ENCODE data around the gene GDF15. TPM values are rescaled to one million over a fixed set of nuclear protein-coding genes. Genes with fewer than 3 reads are reported as not detected.

Gene GDF15
- total RNA-seq, 3 donors from 2014 or later, result 2.7 to 60.3 (median 9.2) TPM

DNA sequence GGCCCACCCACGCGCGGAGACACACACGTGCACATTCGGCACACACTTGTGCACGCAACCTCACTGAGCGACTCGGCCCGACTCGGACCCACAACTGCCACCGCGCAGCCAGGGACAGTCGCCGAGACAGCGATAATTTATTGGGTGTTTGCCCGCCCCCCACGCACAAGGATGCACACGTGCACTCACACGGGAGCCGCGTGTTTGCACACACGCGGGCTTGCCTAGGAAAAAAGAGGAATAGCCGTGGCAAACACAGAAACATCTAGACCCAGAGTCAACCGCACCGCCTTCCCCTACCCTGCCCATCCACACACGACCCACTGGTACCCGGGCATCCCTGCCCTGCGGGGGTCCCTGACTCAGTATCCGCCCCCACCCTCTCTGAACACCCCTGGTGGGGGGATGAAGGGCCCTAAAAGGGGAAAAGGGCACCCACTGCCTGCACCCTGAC lies 32.1 kb downstream of the GDF15 start:
- intact Hi-C loops (cut with DNase I; ENCODE audit: low total_unique reads), result loop anchor here (10.0 kb wide), 1 partner anchor 153 kb away; no protein-coding TSS in a partner anchor
- H3K27me3 ChIP-seq, result no peaks in the 10 kb centered on the region
- peak overlapping the region; percentile 91 to 92 for H3K27ac ChIP-seq
- TF ChIP-seq POLR2A (IDR thresholded peaks at IDR 0.05), result no peak
- TF ChIP-seq, protein P1, sequence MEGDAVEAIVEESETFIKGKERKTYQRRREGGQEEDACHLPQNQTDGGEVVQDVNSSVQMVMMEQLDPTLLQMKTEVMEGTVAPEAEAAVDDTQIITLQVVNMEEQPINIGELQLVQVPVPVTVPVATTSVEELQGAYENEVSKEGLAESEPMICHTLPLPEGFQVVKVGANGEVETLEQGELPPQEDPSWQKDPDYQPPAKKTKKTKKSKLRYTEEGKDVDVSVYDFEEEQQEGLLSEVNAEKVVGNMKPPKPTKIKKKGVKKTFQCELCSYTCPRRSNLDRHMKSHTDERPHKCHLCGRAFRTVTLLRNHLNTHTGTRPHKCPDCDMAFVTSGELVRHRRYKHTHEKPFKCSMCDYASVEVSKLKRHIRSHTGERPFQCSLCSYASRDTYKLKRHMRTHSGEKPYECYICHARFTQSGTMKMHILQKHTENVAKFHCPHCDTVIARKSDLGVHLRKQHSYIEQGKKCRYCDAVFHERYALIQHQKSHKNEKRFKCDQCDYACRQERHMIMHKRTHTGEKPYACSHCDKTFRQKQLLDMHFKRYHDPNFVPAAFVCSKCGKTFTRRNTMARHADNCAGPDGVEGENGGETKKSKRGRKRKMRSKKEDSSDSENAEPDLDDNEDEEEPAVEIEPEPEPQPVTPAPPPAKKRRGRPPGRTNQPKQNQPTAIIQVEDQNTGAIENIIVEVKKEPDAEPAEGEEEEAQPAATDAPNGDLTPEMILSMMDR (IDR thresholded peaks at IDR 0.05), result no peak
- no peak for TF ChIP-seq POLR2AphosphoS5 (IDR thresholded peaks at IDR 0.05)
- H3K36me3 ChIP-seq, result no peaks in the 10 kb centered on the region
- DNase-seq (ENCODE audit: low spot score in 2 of 2), result no peak
- peak overlapping the region; percentile 34 to 96 (median 73) for H3K4me3 ChIP-seq
- H3K9me3 ChIP-seq, result no peaks in the 10 kb centered on the region
- peaks cover 22 to 34% of the 10 kb centered on the region in 2 donors for H3K4me1 ChIP-seq

DNA sequence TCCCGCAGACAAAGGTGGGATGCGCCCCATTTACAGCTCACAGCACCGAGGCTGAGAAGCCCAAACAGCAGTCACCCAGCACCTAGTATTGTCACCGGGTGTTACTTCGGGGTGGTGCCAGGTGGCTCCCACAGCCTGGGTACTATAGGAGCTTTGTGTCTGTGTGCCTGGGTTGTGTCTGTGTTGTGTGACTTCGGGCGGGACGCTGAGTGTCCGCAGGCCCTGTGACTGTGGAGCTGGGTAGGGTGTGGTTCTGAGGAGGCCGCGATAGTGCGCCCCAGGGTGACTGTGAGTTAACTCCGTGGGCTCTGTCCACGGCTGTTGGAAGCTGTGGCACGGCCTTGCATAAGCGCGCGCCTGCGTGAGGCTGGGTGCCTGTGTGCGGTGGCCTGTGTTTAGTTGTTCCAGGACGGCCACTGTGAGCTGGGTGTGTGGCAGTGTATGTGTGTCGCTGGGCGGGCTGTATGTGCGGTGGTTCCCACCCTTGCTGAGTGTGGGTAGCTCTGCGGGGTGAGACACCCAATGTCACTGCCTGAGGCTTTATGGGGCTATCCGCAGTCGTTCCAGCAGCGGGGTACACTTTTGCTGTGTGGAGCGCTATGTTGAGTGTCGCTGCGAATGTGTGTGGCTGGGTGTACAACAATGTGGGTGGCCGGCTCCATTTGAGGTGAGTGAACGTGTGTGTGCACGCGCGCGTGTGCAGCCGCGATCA lies 32.7 kb downstream of the GDF15 start:
- H3K9me3 ChIP-seq, result no peaks in the 10 kb centered on the region
- peak overlapping the region; percentile 91 to 92 for H3K27ac ChIP-seq
- DNase-seq (ENCODE audit: low spot score in 2 of 2), result no peak
- peaks cover 22 to 34% of the 10 kb centered on the region in 2 donors for H3K4me1 ChIP-seq
- intact Hi-C loops (cut with DNase I; ENCODE audit: low total_unique reads), result loop anchor here (10.0 kb wide), 1 partner anchor 154 kb away; no protein-coding TSS in a partner anchor
- no peaks in the 10 kb centered on the region for H3K36me3 ChIP-seq
- H3K4me3 ChIP-seq, result peak overlapping the region; percentile 58 to 96 (median 73)
- H3K27me3 ChIP-seq, result no peaks in the 10 kb centered on the region
- TF ChIP-seq, protein P1 (IDR thresholded peaks at IDR 0.05), result no peak
- TF ChIP-seq POLR2AphosphoS5 (IDR thresholded peaks at IDR 0.05) (no peak), POLR2A (IDR thresholded peaks at IDR 0.05) (no peak)

- no peaks in the 10 kb centered on the region for H3K9me3 ChIP-seq
- DNase-seq (ENCODE audit: low spot score in 2 of 2), result no peak
- H3K36me3 ChIP-seq, result no peaks in the 10 kb centered on the region
- intact Hi-C loops (cut with DNase I; ENCODE audit: low total_unique reads), result loop anchor here (10.0 kb wide), 1 partner anchor 154 kb away; no protein-coding TSS in a partner anchor
- TF ChIP-seq POLR2A (IDR thresholded peaks at IDR 0.05) (no peak), POLR2AphosphoS5 (IDR thresholded peaks at IDR 0.05) (no peak)
- TF ChIP-seq, protein P1 (IDR thresholded peaks at IDR 0.05), result peak in 1 of 3 donors; percentile 70
- peak within 1 kb of the TSS; percentile 58 to 96 (median 73) for H3K4me3 ChIP-seq
- peak within 1 kb of the TSS; percentile 91 to 92 for H3K27ac ChIP-seq
- no peaks in the 10 kb centered on the region for H3K27me3 ChIP-seq
- peaks cover 22 to 34% of the 10 kb centered on the region in 2 donors for H3K4me1 ChIP-seq
Observed at GRCh38 chr19:18419195-18419698, 33.3 kb downstream of the GDF15 start, which contains the start of gene SSBP4. Gene SSBP4 (plus strand): TSS chr19:18419398. CDS start chr19:18419649, 251 bp downstream.

DNA sequence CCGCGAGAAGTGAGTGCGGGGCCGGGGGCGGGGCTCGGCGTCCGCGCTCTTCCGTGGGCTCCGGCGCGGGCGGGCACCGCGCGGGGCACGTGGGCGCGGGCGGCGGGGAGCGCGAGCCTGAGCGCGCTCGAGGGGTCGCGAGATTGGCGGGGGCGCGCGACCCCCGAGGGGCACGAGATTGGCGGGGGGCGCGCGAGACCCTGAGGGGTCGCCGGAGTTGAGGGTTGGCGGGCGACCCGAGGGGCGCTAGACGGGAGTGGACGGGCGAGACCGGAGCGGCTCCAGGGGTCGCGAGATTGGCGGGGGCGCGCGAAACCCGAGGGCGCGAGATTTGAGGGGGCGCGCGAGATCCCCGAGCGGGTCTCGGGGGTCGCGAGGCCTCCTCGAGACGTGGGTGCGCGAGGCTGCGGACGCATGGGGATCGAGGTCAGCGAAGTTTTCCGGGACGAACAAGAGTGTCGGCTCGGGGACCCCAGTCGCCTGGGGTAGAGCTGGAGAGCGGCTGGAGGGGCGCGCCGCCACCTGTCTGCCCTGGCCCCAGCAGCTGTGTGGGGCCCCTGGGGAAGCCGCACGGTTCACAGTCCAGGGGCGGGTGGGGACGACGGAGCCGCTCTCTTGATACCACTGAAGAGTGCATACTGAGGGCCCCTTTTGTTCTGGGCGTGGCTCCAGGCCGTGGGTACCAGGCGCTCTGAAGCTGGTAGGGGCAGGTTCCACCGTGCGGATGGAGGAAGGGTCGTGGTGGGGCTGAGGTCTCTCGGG lies 33.9 kb downstream of the GDF15 start:
- H3K27ac ChIP-seq, result peak overlapping the region; percentile 91 to 92
- intact Hi-C loops (cut with DNase I; ENCODE audit: low total_unique reads), result loop anchor here (10.0 kb wide), 1 partner anchor 155 kb away; no protein-coding TSS in a partner anchor
- H3K4me3 ChIP-seq, result peak overlapping the region; percentile 58 to 96 (median 73)
- TF ChIP-seq POLR2AphosphoS5 (IDR thresholded peaks at IDR 0.05) (no peak), POLR2A (IDR thresholded peaks at IDR 0.05) (no peak)
- TF ChIP-seq, protein P1 (IDR thresholded peaks at IDR 0.05), result no peak
- no peaks in the 10 kb centered on the region for H3K27me3 ChIP-seq
- no peaks in the 10 kb centered on the region for H3K36me3 ChIP-seq
- H3K9me3 ChIP-seq, result no peaks in the 10 kb centered on the region
- peaks cover 17 to 34% of the 10 kb centered on the region in 2 donors for H3K4me1 ChIP-seq
- no peak for DNase-seq (ENCODE audit: low spot score in 2 of 2)
